T-helper 2 cell (primary cell): Measurements from ENCODE around the gene RPRD1B.
"Not testable (repeated sequence)": the region's sequence is repeated elsewhere in the genome, so short reads cannot be mapped to it uniquely, and the experiment has no call there.

Experiments
- DNase-seq, 5 experiments: peaks; one replicate each; pipeline versions ENCODE4 v3.0.0 to v3.0.0-alpha.2; 2012 to 2022

RPRD1B gene

GRCh38 chr20:38001173-38001875 is 32.2 kb upstream of the RPRD1B start:
- peak in 1 of 5 experiments; percentile 63 for DNase-seq

DNA sequence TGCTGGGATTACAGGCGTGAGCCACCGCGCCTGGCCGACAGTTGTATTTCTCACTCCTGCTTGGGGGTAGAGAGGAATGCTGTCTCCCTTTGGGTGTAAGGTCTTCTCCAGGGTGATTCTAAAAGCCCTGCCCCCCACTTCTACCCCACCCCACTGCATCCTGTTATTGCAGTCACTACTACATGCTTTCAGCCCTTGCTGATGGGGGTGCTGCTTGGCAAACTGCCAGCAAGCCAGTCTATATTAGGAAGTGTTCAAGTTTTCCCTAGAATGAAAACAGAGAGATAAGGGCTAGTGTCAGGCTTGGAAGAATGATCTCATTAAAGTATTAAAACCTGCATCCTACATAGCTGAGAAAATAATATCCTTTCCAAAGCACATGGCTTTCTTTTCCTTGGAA is 31.6 kb upstream of the RPRD1B start:
- DNase-seq, result peak in 1 of 5 experiments; percentile 43

DNA sequence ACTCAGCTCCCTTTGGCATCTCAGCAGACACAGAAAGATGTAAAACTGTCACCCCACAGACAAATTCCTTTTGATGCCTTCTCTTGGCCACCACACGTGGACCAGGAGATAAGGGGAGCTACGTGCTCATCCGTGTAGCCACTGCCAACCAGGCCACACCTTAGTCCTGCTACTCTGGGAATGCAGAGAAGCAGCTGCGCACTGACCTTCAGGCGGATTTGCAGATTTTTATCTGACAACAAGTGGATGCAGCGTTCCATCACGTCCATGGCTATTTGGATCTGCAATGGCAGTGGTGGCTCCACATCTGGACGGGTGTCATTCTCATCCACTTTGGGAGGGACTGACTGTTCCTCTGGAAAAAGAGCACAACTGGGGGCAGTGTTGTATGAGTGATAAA is 31.1 kb upstream of the RPRD1B start:
- DNase-seq, result no peak

DNA sequence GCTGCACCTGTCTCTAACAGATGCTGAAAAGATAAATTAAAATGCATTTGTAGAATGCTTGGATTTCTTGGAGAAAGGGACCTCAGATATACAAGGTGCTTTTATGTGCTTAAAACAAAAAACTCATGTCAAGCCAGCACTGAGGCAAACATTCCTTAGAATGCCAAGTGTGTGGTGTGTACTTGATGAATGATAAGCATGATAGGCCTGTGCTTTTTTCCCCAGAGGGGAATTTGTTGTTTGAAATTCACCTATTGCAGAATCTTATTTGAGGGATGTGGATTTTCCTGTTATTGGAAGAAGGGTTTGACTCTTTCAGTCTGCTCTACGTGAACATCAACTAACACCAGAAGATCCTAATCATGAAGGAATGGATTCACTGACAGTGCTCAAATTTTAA is 29.1 kb upstream of the RPRD1B start:
- no peak for DNase-seq

DNA sequence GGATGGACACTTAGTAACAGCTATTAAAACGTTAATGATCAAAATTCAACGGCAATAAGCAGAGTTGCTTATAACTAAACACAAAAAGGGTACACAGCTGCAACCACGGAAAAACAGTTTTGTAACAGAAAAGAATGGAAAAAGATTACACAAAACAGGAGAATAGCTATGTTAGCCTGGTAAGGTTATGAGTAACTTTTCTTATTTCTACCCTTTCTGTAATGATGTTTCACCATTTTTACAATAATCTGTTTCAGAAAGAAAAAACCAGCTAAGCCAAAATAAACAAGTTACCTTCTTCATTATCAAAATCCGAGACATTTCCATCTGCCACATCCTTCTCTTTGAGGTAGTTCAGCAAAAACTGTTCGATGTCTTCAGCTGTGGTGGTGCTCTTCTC is 27.6 kb upstream of the RPRD1B start:
- peak in 1 of 5 experiments; percentile 32 for DNase-seq

GRCh38 chr20:38007526-38007925 is 26.0 kb upstream of the RPRD1B start:
- no peak for DNase-seq

DNA sequence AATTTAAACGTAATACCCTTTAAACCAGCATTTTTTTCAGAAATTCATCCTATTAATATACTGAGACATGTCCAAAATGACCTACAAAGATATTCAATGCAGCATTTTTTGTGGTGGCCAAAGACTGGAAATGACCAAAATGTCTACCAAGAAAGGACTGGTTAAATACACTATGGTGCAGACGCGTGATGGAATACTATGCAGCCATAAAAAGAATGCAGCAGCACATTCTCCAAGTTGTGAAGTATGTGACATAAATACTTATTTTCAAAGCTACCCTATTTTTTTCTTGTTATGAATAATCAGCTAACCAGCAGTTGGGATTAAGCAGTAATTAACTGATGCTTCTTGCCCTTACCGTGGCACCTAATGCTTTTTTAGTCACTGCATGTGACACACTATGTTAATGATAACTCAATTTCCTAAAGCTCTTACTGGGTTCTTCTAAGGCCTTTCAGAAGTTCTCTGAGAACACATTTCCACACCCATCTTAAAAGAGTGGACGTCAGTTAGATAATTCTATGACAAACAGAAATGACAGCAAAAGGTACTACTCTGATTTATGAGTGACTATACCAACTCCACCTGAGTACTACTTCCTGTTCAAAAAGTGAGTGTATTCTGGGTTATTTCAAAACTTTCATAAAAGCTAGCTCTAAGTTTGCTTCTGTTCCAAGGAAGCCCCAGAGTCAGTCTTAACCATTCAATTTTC is 25.2 kb upstream of the RPRD1B start:
- DNase-seq, result no peak

DNA sequence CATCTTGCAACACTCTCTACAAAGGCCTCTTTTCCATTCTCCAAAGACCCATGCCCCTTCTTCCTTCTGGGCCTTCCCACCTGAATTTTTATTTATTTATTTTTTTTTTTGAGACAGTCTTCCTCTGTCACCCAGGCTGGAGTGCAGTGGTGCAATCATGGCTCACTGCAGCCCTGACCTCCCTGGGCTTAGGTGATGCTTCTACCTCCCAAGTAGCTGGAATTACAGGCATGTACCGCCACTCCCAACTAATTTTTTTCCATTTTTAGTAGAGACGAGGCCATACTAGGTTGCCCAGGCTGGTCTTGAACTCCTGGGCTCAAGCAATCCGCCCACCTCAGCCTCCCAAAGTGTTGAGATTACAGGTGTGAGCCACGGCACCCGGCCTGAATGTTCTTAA is 24.1 kb upstream of the RPRD1B start:
- not testable (repeated sequence) for DNase-seq

DNA sequence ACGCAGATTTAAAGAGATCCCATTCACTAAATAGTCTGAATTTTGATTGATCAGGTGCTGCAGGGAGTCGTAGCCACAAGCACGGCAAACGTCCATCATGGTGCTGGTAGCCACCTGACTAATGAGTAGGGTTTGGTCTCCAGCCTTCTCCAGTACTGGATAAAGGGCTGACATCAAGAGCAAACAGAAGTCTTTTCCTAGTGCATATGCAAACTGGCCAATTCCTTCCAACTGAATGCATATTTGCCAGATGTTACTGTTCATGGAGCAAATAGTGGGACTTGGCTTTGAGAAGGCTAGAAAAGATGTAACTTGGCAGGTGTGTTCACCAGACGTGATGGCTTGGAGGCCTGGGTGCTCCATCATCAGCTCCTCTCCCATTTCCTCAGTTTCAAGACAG is 21.9 kb upstream of the RPRD1B start:
- no peak for DNase-seq

GRCh38 chr20:38012332-38012731 is 21.2 kb upstream of the RPRD1B start:
- DNase-seq, result no peak

- DNase-seq, result no peak
Measured at GRCh38 chr20:38013887-38014286, 19.7 kb upstream of the RPRD1B start.

- DNase-seq, result no peak
Measured at GRCh38 chr20:38017959-38018358, 15.6 kb upstream of the RPRD1B start.

DNA sequence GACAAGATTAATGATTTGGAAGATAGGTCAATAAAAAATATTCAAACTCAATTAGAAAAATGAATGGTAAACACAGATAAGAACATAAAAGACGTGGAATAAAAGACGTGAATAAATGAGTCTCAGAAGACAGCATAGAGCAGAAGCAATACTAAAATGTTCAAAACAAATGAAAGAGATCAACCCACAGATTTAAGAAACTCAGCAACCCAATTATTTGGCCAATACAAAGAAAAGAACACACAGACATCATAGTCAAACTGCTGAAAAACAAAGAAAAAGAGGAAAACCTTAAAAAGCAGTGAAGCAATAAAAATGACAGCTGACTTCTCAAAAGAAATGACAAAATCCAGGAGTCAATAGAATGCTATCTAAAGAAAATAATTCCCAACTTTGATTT is 15.2 kb upstream of the RPRD1B start:
- DNase-seq, result no peak

DNA sequence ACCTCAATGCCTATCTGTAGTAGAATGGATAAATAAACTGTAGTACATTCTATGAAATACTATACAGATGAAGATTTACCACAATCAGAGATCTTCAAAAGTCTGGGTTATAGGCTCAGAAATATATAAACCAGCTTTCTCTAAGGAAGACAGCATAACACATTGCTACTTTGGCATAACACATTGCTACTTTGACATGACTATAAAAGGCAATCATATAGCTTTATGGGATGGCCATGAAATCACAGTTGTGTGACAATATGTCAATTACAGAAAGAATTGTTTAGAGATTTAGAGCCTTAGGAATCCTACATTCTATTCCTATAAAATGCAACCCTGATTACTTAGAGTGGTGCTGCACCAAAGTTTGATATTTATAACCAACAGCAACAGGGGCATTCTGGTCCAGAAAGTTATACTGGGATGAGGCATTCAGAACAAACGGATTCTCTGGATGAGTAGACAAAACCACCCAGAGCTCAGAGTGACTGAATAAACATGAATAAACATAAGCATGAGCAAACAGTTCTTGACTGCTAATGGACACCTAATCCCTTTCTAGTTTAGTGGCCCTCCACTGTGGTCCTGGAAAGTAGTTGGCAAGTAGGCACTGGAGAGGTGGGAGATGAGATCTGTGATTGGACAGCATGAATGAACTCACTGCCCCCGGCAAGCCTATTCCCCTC is 12.3 kb upstream of the RPRD1B start:
- no peak for DNase-seq

DNA sequence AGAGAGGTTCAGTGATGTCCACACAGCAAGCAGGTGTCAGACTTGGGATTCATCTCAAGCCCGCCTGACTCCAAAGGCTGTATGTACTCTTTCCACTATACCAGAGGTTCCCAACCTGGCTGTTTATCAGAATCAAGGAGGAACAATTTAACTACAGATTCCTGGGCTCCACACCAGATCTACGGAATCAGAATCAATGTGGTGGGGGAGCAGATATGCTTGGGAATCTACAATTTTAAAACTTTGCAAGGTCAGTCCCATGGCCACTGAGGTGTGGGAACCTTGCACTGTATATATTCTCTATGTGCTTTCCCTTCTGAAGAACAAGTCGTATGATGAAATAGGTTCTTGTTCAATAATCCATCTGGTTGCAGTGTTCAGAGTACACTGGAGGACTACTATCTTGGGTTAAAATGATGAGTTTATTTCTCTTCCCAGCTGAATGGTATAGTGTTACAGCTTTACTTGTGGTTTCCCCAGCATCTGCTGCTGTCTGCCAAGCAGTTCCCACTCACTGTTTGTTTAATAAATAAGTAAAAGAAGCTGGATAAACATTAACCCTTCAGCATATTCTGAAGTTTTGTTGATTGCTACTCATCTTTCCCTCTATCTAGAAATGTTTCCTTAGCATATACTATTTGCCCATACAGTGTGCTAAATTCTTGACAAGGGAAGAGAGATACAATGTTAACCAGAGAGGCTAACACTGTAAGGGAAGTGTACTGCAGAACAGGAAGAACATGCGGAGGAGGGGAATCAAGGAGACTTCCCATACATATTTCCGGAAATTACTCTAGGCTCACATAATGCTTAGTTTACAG is 10.2 kb upstream of the RPRD1B start:
- DNase-seq, result no peak

- DNase-seq, result no peak
Measured at GRCh38 chr20:38024496-38024895, 9.1 kb upstream of the RPRD1B start.

DNA sequence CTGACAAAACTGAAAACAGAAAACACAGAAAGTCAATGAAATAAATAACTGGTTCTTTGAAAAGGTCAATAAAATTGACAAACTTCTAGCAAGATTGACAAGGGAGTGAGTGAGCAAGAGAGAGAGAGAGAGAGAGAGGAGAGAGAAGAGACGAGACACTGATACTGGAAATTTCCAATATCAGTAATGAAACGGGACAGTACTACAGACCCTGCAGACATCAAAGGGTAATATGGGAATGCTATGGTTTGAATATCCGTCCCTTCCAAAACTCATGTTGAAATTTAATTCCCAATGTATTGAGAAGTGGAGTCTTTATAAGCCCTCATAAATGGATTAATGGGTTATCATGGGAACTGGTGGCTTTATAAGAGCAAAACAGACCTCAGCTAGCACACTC is 4.1 kb upstream of the RPRD1B start:
- no peak for DNase-seq

- DNase-seq, result no peak
Measured at GRCh38 chr20:38031957-38032356, 1.6 kb upstream of the RPRD1B start.

GRCh38 chr20:38032585-38033329 is 789 bp upstream of the RPRD1B start:
- peak in 1 of 5 experiments; percentile 19 for DNase-seq

- DNase-seq, result peak in 1 of 5 experiments; percentile 2
Measured at GRCh38 chr20:38034108-38034649, 633 bp downstream of the RPRD1B start.

- DNase-seq, result no peak
Measured at GRCh38 chr20:38034961-38035360, 1.4 kb downstream of the RPRD1B start.

GRCh38 chr20:38036366-38036765 is 2.8 kb downstream of the RPRD1B start:
- DNase-seq, result no peak
